ENCODE data around the gene LILRB4.

Gene LILRB4

GRCh38 chr19:54660306-54660705, 2.5 kb upstream of the LILRB4 start:
- no peak for DNase-seq (ENCODE audit: low spot score)
- no peak for TF ChIP-seq CTCF (IDR thresholded peaks at IDR 0.05; ENCODE audit: extremely low read depth, missing control alignments)

- DNase-seq (ENCODE audit: low spot score): peak; percentile 57
- TF ChIP-seq CTCF (IDR thresholded peaks at IDR 0.05; ENCODE audit: extremely low read depth, missing control alignments): no peak
Measured at GRCh38 chr19:54660964-54661363, 1.8 kb upstream of the LILRB4 start.

GRCh38 chr19:54661846-54662481, 821 bp upstream of the LILRB4 start:
- DNase-seq (ENCODE audit: low spot score): no peak
- TF ChIP-seq CTCF (IDR thresholded peaks at IDR 0.05; ENCODE audit: extremely low read depth, missing control alignments): no peak

GRCh38 chr19:54665530-54665929, 2.7 kb downstream of the LILRB4 start:
- no peak for DNase-seq (ENCODE audit: low spot score)
- TF ChIP-seq CTCF (IDR thresholded peaks at IDR 0.05; ENCODE audit: extremely low read depth, missing control alignments): no peak

- DNase-seq (ENCODE audit: low spot score): no peak
- TF ChIP-seq CTCF (IDR thresholded peaks at IDR 0.05; ENCODE audit: extremely low read depth, missing control alignments): no peak
Measured at GRCh38 chr19:54667217-54667616, 4.4 kb downstream of the LILRB4 start.

- TF ChIP-seq CTCF (IDR thresholded peaks at IDR 0.05; ENCODE audit: extremely low read depth, missing control alignments): no peak
- no peak for DNase-seq (ENCODE audit: low spot score)
Measured at GRCh38 chr19:54668353-54668752, 5.6 kb downstream of the LILRB4 start.

GRCh38 chr19:54670576-54671357, 8.0 kb downstream of the LILRB4 start:
- no peak for TF ChIP-seq CTCF (IDR thresholded peaks at IDR 0.05; ENCODE audit: extremely low read depth, missing control alignments)
- DNase-seq (ENCODE audit: low spot score): no peak

Data from GM20000 (cell line).